HEK293T (cell line): ENCODE measurements around the gene SRI.

Experiments
- ARNT ChIP-seq: fragments of 450-650 bp; IDR thresholded peaks from 2 replicates; pipeline ENCODE4 v1.6.1; 2017; ENCODE audit warnings: mild to moderate bottlenecking
- BHLHE40 ChIP-seq: fragments of 450-650 bp; IDR thresholded peaks from 2 replicates; pipeline ENCODE4 v1.6.1; 2016; ENCODE audit warnings: mild to moderate bottlenecking, moderate library complexity, borderline replicate concordance
- CTBP1 ChIP-seq: fragments of 450-650 bp; IDR thresholded peaks from 2 replicates; pipeline ENCODE4 v1.6.1; 2016; ENCODE audit warnings: borderline replicate concordance
- ELF4 ChIP-seq: fragments of 450-650 bp; IDR thresholded peaks from 2 replicates; pipeline ENCODE4 v1.6.1; 2017; ENCODE audit warnings: antibody characterized with exemption
- FOXA1 ChIP-seq: fragments of 450-650 bp; IDR thresholded peaks from 2 replicates; pipeline ENCODE4 v1.6.1; 2016; ENCODE audit warnings: mild to moderate bottlenecking
- FOXM1 ChIP-seq: fragments of 450-650 bp; IDR thresholded peaks from 2 replicates; pipeline ENCODE4 v1.6.1; 2017; ENCODE audit warnings: mild to moderate bottlenecking, borderline replicate concordance
- HDGF ChIP-seq: fragments of 450-650 bp; IDR thresholded peaks from 2 replicates; pipeline ENCODE4 v1.6.1; 2017; ENCODE audit warnings: antibody characterized with exemption, borderline replicate concordance
- L3MBTL2 ChIP-seq: fragments of 450-650 bp; conservative IDR thresholded peaks from 2 replicates; pipeline ENCODE4 v1.6.1; 2016; ENCODE audit warnings: mild to moderate bottlenecking
- LEF1 ChIP-seq: fragments of 450-650 bp; IDR thresholded peaks from 2 replicates; pipeline ENCODE4 v1.6.1; 2017; ENCODE audit warnings: mild to moderate bottlenecking, borderline replicate concordance
- NFRKB ChIP-seq: fragments of 450-650 bp; IDR thresholded peaks from 2 replicates; pipeline ENCODE4 v1.6.1; 2016; ENCODE audit warnings: mild to moderate bottlenecking, moderate library complexity
- PKNOX1 ChIP-seq: fragments of 450-650 bp; IDR thresholded peaks from 2 replicates; pipeline ENCODE4 v1.6.1; 2016
- SP1 ChIP-seq: fragments of 450-650 bp; IDR thresholded peaks from 2 replicates; pipeline ENCODE4 v1.6.1; 2017
- SUZ12 ChIP-seq: fragments of 450-650 bp; IDR thresholded peaks from 2 replicates; pipeline ENCODE4 v1.6.1; 2016; ENCODE audit warnings: mild to moderate bottlenecking
- ZNF384 ChIP-seq: fragments of 450-650 bp; IDR thresholded peaks from 2 replicates; pipeline ENCODE4 v1.6.1; 2016

DNA sequence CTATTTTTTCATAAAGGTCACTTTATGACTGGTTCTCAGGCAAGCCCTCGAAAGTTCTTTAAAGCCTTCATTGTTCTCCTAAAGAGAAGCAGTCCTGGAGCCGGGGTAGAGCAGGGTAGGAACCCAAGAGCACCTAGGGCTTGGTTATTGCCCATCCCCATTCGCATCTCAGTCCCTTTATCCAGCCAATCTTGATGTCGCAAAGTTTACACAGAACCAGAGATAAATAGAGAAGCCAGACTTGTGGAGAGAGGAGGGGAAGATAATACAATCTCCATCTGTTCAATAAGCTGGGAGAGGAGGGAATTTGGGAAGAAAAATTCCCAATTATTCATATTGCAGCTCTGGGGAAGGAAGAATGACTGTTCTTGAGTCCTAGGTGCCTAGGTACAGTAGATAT lies 6.4 kb upstream of the SRI start:
- TF ChIP-seq SUZ12 (no peak), SP1 (no peak), ARNT (no peak), BHLHE40 (no peak), LEF1 (no peak), NFRKB (no peak), CTBP1 (no peak), ELF4 (no peak), PKNOX1 (no peak), L3MBTL2 (no peak), FOXM1 (no peak), ZNF384 (no peak), FOXA1 (no peak), HDGF (no peak)
